Activated B cell treated with CpG ODN at 0.5 μM for 24 hours (primary cell): ENCODE measurements around the gene RAPSN. TPM values are rescaled to one million over a fixed set of nuclear protein-coding genes. Genes with fewer than 3 reads are reported as not detected.

Experiments used
- ATAC-seq: fragments of 200-7000 bp; cut with Tn5 transposase; one replicate; pipeline ENCODE4 v1.10.0; 2021; ENCODE audit warnings: low read depth, mild to moderate bottlenecking, moderate library complexity
- CTCF ChIA-PET: fragments of 350-600 bp; sonication (Branson Sonifier 250); formaldehyde crosslinking; loops from one replicate; lab custom pipeline; 2021; ENCODE audit warnings: antibody characterized with exemption; lab: Charles Lee
- POLR2A ChIA-PET: fragments of 350-600 bp; sonication (Branson Sonifier 250); formaldehyde crosslinking; loops from one replicate; lab custom pipeline; 2021; ENCODE audit warnings: antibody characterized with exemption; lab: Charles Lee
- DNase-seq: peaks from one replicate; pipeline ENCODE4 v3.0.0; 2022
- H3K27ac Mint-ChIP-seq: one replicate; pipeline ENCODE4 v1.8.0; 2020; ENCODE audit warnings: mixed read lengths
- H3K27me3 Mint-ChIP-seq: one replicate; pipeline ENCODE4 v1.8.0; 2021; ENCODE audit warnings: mixed read lengths
- H3K36me3 Mint-ChIP-seq: one replicate; pipeline ENCODE4 v1.8.0; 2021; ENCODE audit warnings: low read depth, mixed read lengths
- H3K4me1 Mint-ChIP-seq: one replicate; pipeline ENCODE4 v1.8.0; 2021; ENCODE audit warnings: mixed read lengths
- H3K4me3 Mint-ChIP-seq: one replicate; pipeline ENCODE4 v1.8.0; 2020; ENCODE audit warnings: mild to moderate bottlenecking, mixed read lengths
- H3K9me3 Mint-ChIP-seq: one replicate; pipeline ENCODE4 v1.8.0; 2020; ENCODE audit warnings: mixed read lengths
- intact Hi-C: fragments of 100-400 bp; cut with micrococcal nuclease; formaldehyde crosslinking; loops from one replicate; pipeline ENCODE4 v1.15.1; 2024
- total RNA-seq: library from RNA; stranded (reverse); gene quantifications from 2 replicates; pipeline ENCODE4 v1.2.3, GENCODE V29; 2022
- TF ChIP-seq, protein P1 (sequence below): fragments of 200-600 bp; IDR thresholded peaks from one replicate; pipeline ENCODE4 v1.8.0; 2022; ENCODE audit warnings: antibody characterized with exemption, mild to moderate bottlenecking

RAPSN gene
- total RNA-seq, 1 donor from 2014 or later, result 3.5 TPM

DNA sequence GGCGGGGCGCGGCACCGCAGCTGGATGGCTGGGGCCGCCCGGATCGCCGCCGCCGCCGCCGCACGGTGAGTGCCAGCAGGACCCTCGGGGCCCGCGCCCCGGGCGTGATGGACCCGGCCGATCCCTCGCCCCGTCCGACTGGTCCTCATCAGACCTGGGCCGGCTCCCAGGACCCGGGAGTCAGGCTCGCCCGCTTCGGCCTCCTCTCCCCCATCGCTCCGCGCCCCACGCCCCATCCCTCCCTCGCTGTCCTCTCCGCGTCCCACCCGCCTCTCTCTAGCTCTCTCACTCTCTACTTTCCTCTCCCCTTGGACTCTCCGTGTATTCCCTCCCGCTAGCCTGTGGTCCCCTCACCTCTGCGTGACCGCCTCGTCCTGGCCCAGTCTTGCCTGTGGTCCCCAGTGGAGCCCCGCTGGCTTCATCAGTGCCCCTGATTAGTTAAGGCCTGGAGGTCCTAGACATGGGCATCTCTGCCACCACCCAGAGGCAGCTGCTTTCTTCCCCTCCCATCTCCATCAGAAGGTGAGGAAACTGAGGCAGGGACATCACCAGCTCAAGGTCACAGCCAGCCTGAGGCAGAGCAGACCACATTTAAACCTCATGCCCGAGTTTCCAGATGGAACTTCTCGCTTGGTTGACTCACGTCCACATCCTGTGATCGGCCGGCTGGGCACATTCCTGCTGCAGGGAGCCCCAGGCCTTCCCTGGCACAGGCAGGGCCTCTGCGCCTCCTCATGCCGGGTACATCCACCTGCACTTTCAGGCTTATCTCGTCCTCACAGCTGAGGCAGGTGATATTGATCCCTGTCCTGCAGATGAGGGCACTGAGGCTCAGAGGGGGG, 40.1 kb downstream of the RAPSN start:
- no peaks in the 10 kb centered on the region for H3K27me3 Mint-ChIP-seq
- no peak for ATAC-seq

DNA sequence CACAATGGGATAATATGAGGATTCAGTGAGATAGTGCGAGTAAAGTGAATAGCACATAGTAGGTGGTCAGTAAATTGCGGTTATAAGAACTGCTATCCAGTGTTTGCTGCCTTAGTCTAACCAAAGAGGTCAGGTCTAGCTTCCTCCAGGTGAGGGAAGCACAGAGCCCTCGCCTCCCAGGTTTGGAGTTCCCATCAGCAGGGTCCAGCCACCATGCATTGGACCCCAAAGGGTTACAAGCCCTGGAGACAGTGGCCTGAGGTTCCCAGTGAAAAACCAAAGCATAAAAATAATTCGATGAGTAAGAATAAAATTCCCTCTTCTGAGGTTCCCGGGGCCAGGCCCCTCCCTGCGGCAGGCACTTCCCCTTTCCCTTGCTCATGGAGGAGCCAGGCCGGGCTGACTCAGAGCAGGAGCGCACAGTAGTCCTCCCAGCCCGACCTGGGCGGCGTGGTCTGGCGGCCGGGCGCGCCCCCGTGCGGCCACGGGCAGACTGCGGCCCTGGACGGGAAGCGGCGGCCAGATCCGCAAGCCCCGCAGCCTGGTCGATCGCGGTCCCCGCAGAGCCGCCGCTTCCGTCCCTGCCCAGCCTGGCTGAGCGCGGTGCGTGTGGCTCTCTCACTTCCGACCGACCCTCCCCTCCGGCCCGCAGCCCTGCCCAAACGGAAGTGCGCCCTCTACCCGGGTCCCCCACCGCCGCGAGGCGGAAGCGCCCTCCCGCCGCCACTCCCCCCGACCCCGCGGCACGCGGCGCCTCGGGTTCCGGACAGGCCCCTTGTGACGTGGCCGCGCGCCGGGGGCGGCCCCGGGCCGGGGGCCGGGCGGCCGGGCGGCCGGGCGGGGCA, 41.0 kb downstream of the RAPSN start, which contains the start of gene SLC39A13:
TSS of gene SLC39A13 (plus strand) at position 845 of the 845 bp plus-strand sequence. CDS start 1,505 bp downstream, outside the sequence.
- ChIA-PET POLR2A (interaction anchor here (0.5 to 4.0 kb wide), 9 partner anchors 9 to 159 kb away, joined by 3 to 42 read pairs (median 12); partner anchors contain the start of genes ACP2, PSMC3 and SPI1), CTCF (interaction anchor here (1.0 to 2.1 kb wide), 4 partner anchors 29 to 230 kb away, joined by 3 to 43 read pairs (median 4); partner anchors contain the start of gene SPI1)
- TF ChIP-seq, protein P1, sequence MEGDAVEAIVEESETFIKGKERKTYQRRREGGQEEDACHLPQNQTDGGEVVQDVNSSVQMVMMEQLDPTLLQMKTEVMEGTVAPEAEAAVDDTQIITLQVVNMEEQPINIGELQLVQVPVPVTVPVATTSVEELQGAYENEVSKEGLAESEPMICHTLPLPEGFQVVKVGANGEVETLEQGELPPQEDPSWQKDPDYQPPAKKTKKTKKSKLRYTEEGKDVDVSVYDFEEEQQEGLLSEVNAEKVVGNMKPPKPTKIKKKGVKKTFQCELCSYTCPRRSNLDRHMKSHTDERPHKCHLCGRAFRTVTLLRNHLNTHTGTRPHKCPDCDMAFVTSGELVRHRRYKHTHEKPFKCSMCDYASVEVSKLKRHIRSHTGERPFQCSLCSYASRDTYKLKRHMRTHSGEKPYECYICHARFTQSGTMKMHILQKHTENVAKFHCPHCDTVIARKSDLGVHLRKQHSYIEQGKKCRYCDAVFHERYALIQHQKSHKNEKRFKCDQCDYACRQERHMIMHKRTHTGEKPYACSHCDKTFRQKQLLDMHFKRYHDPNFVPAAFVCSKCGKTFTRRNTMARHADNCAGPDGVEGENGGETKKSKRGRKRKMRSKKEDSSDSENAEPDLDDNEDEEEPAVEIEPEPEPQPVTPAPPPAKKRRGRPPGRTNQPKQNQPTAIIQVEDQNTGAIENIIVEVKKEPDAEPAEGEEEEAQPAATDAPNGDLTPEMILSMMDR, result no peak
- ATAC-seq, result peak; percentile 85
- peaks cover 2% of the 10 kb centered on the region for H3K36me3 Mint-ChIP-seq
- peak; percentile 98 for DNase-seq
- H3K4me1 Mint-ChIP-seq, result peaks cover 24% of the 10 kb centered on the region
- no peaks in the 10 kb centered on the region for H3K27me3 Mint-ChIP-seq
- H3K27ac Mint-ChIP-seq, result peak within 1 kb of the TSS; percentile 95
- intact Hi-C loops, result loop anchor here (1.0 to 10.0 kb wide), 14 partner anchors 8 to 703 kb away; partner anchors contain the start of genes ACP2, ARHGAP1, DDB2 and PSMC3
- peak within 1 kb of the TSS; percentile 90 for H3K4me3 Mint-ChIP-seq
- H3K9me3 Mint-ChIP-seq, result no peaks in the 10 kb centered on the region

More for the DNA sequence above, 40.1 kb downstream of the RAPSN start:
- intact Hi-C loops, result loop anchor here (1.0 to 10.0 kb wide), 14 partner anchors 9 to 704 kb away; partner anchors contain the start of genes ACP2, ARHGAP1, DDB2 and PSMC3
- ChIA-PET POLR2A (interaction anchor here (1.3 to 4.0 kb wide), 7 partner anchors 10 to 160 kb away, joined by 4 to 42 read pairs (median 12); partner anchors contain the start of genes ACP2, PSMC3 and SPI1), CTCF (interaction anchor here (1.0 to 4.4 kb wide), 4 partner anchors 34 to 231 kb away, joined by 3 to 67 read pairs (median 24); no protein-coding TSS in a partner anchor)
- Mint-ChIP-seq H3K27ac (peak overlapping the region; percentile 92), H3K4me3 (peak overlapping the region; percentile 90), H3K9me3 (no peaks in the 10 kb centered on the region), H3K36me3 (peaks cover 6% of the 10 kb centered on the region), H3K4me1 (peaks cover 24% of the 10 kb centered on the region)
- TF ChIP-seq, protein P1, result no peak
- no peak for DNase-seq

DNA sequence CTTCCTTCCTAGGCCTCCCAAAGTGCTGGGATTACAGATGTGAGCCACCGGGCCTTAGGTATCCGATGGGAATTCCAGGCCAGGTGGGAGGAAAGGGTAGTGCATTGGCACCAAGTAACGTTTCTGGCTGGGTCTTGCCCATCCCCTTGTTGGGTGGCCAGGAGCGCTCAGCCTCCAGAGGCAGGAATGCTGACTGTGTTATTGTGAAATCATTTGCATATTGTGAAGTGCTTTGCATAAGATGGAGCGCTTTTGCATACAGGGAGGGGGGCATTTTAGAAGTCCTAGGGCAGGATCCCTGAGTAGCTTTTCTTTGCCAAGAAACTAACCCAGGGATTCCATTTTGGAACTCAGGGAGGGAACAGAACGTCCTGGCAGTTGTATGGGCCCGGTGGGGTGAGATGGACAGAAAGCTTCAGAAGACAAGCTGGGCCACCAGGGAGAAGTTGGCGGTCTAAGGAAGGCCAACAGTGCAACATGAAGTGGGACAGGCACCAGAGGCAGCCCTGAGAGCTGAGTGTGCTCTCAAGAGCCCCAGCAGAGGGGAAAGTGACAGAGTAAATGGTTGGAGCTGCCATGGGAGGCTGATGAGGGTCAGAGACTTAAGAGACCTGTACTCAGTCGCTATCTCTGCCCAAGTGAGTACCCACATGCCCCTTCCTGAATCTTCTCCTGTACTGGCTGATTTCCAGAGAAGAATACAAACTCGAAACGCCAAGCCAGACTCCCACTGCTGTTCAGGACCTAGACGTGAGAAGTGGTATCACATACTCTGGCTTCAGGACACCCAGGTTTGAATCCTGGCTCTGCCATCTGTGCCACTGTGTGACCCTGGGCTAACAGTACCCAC, 41.8 kb downstream of the RAPSN start:
- Mint-ChIP-seq H3K4me1 (peaks cover 24% of the 10 kb centered on the region), H3K27ac (peak overlapping the region; percentile 95), H3K4me3 (peak overlapping the region; percentile 87), H3K9me3 (no peaks in the 10 kb centered on the region), H3K36me3 (peaks cover 2% of the 10 kb centered on the region), H3K27me3 (no peaks in the 10 kb centered on the region)
- TF ChIP-seq, protein P1, result no peak
- ChIA-PET CTCF (interaction anchor here (0.7 to 2.1 kb wide), 4 partner anchors 29 to 228 kb away, joined by 3 to 43 read pairs (median 4); partner anchors contain the start of gene SPI1), POLR2A (interaction anchor here (0.5 to 4.0 kb wide), 9 partner anchors 8 to 158 kb away, joined by 3 to 42 read pairs (median 12); partner anchors contain the start of genes ACP2, PSMC3 and SPI1)
- intact Hi-C loops, result loop anchor here (10.0 kb wide), 2 partner anchors 448 to 702 kb away; partner anchors contain the start of genes ARHGAP1 and ZNF408
- ATAC-seq (no peak), DNase-seq (no peak)

DNA sequence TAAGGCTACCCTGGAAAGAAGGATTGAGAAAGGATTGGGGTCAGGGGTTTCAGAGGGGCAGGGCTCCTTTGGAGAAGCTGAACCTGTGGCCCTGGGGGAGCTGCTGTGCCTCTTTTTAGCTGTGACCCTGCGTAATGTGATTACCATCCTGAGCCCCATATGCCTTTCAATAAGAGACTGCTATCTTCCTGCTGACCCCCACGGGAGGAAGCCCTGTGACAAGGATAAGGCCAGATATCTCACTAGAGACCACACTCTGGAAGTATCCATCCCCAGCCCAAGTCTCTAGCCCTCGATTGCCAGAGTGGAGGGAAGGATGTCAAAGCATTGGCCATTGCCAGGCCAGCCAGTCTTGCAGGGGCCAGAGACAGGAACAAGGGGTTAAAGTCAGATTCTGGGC, 45.4 kb downstream of the RAPSN start:
- no peak for ATAC-seq
- H3K36me3 Mint-ChIP-seq, result peaks cover 2% of the 10 kb centered on the region
- CTCF ChIA-PET, result interaction anchor here (2.3 kb wide), 1 partner anchor 30 kb away, joined by 22 read pairs; no protein-coding TSS in a partner anchor
- DNase-seq, result no peak
- H3K9me3 Mint-ChIP-seq, result no peaks in the 10 kb centered on the region
- no peaks in the 10 kb centered on the region for H3K27me3 Mint-ChIP-seq
- no peak overlapping the region for H3K4me3 Mint-ChIP-seq
- TF ChIP-seq, protein P1, result no peak
- intact Hi-C loops, result loop anchor here (10.0 kb wide), 2 partner anchors 451 to 699 kb away; partner anchors contain the start of genes ARHGAP1 and ZNF408
- peak overlapping the region; percentile 32 for H3K27ac Mint-ChIP-seq
- peaks cover 41% of the 10 kb centered on the region for H3K4me1 Mint-ChIP-seq
- POLR2A ChIA-PET, result interaction anchor here (1.3 to 7.6 kb wide), 3 partner anchors 12 to 189 kb away, joined by 4 to 106 read pairs (median 34); partner anchors contain the start of genes DDB2 and SPI1
